H1 (cell line): ENCODE results near the gene INPP4A. TPM values are rescaled to one million over a fixed set of nuclear protein-coding genes. Genes with fewer than 3 reads are reported as not detected.

ENCODE experiments used
- CTCF ChIA-PET: fragments of 300-600 bp; sonication (Branson Sonifier 250); formaldehyde crosslinking; loops from one replicate; lab custom pipeline; 2021; ENCODE audit not compliant: partially characterized antibody; lab: Charles Lee
- POLR2A ChIA-PET: fragments of 300-600 bp; sonication (Branson Sonifier 250); formaldehyde crosslinking; loops from one replicate; lab custom pipeline; 2021; ENCODE audit warnings: inconsistent platforms; ENCODE audit not compliant: partially characterized antibody; lab: Charles Lee
- DNase-seq, 2 experiments: peaks; one replicate each; pipeline versions ENCODE4 v3.0.0 to v3.0.0-alpha.2; 2010 to 2022; ENCODE audit warnings: low spot score in 2 of 2, low read depth in 1 of 2, mixed read lengths in 1 of 2
- FAIRE-seq: peaks from 2 replicates; lab custom pipeline; 2011; peaks lifted over from hg19 to GRCh38; lab: Jason Lieb, UNC
- H2AFZ ChIP-seq: 2 replicates; pipeline ENCODE4 v1.8.1; 2012; ENCODE audit warnings: low read length, inconsistent platforms
- H2AK5ac ChIP-seq: 2 replicates; pipeline ENCODE4 v1.6.1; 2013; ENCODE audit warnings: low read depth, low read length
- H2BK120ac ChIP-seq: replicated peaks from 2 replicates; pipeline ENCODE3; 2013; ENCODE audit warnings: low read depth, low read length, inconsistent platforms
- H2BK12ac ChIP-seq: 2 replicates; pipeline ENCODE4 v1.6.1; 2013; ENCODE audit warnings: low read depth, low read length
- H2BK15ac ChIP-seq: 2 replicates; pipeline ENCODE4 v1.6.1; 2013; ENCODE audit warnings: low read length
- H2BK20ac ChIP-seq: 2 replicates; pipeline ENCODE4 v1.6.1; 2013; ENCODE audit warnings: low read length
- H2BK5ac ChIP-seq: 2 replicates; pipeline ENCODE4 v1.6.1; 2013; ENCODE audit warnings: low read depth, low read length
- H3K14ac ChIP-seq: 2 replicates; pipeline ENCODE4 v1.6.1; 2013; ENCODE audit warnings: inconsistent platforms; ENCODE audit not compliant: insufficient read length
- H3K18ac ChIP-seq: 2 replicates; pipeline ENCODE4 v1.6.1; 2013; ENCODE audit warnings: low read length; ENCODE audit errors: extremely low read depth
- H3K23ac ChIP-seq: 2 replicates; pipeline ENCODE4 v1.6.1; 2013; ENCODE audit warnings: inconsistent platforms; ENCODE audit not compliant: insufficient read length
- H3K23me2 ChIP-seq: 2 replicates; pipeline ENCODE4 v1.6.1; 2013; ENCODE audit warnings: low read depth, low read length
- H3K27ac ChIP-seq: 2 replicates; pipeline ENCODE4 v1.6.1; 2011; ENCODE audit warnings: low read depth, low read length, inconsistent platforms
- H3K27me3 ChIP-seq, 4 experiments: replicated peaks in 1 of 4; 1 replicate in 1 of 4; 2 replicates in 3 of 4; pipeline versions ENCODE4 v1.6.1 to v1.8.1; 2011 to 2013; ENCODE audit warnings: low read length in 3 of 4, mild to moderate bottlenecking in 3 of 4, inconsistent platforms in 2 of 4, mixed read lengths in 2 of 4, moderate library complexity in 1 of 4; ENCODE audit not compliant: control insufficient read depth in 3 of 4, insufficient read depth in 3 of 4; ENCODE audit errors: extremely low read depth in 1 of 4
- H3K36me3 ChIP-seq, 4 experiments: 2 replicates each; pipeline versions ENCODE4 v1.6.1 to v1.8.1; 2011 to 2013; ENCODE audit warnings: mild to moderate bottlenecking in 4 of 4, low read length in 3 of 4, moderate library complexity in 2 of 4, control low read depth in 1 of 4, inconsistent platforms in 1 of 4; ENCODE audit not compliant: insufficient read depth in 4 of 4, control insufficient read depth in 2 of 4
- H3K4ac ChIP-seq: replicated peaks from 2 replicates; pipeline ENCODE3; 2013; ENCODE audit warnings: low read length, low read depth, mixed read lengths, inconsistent platforms; ENCODE audit not compliant: insufficient read length
- H3K4me1 ChIP-seq, 4 experiments: replicated peaks in 1 of 4; 1 replicate in 1 of 4; 2 replicates in 3 of 4; pipeline versions ENCODE4 v1.6.1 to v1.8.1; 2011 to 2013; ENCODE audit warnings: low read length in 3 of 4, inconsistent platforms in 2 of 4, mixed read lengths in 1 of 4; ENCODE audit not compliant: insufficient read depth in 4 of 4, control insufficient read depth in 3 of 4
- H3K4me2 ChIP-seq, 2 experiments: 2 replicates each; pipeline versions ENCODE4 v1.6.1 to v1.8.1; 2011 to 2013; ENCODE audit warnings: low read depth in 2 of 2, low read length in 2 of 2, control low read depth in 1 of 2, inconsistent platforms in 1 of 2, mild to moderate bottlenecking in 1 of 2; ENCODE audit not compliant: insufficient read depth in 1 of 2
- H3K4me3 ChIP-seq, 4 experiments: fragments of 200-600, 300-600 bp in 1 of 4; sonication (generic), shearing (Covaris generic), sonication (Bioruptor Twin) in 1 of 4; 2 replicates each; pipeline versions ENCODE4 v1.5.1 to v1.8.1; 2011 to 2016; ENCODE audit warnings: low read length in 4 of 4, low read depth in 3 of 4, control low read depth in 2 of 4, inconsistent platforms in 2 of 4, mild to moderate bottlenecking in 2 of 4, mixed read lengths in 1 of 4, moderate library complexity in 1 of 4; ENCODE audit not compliant: insufficient read depth in 2 of 4; ENCODE audit errors: extremely low read depth in 1 of 4
- H3K56ac ChIP-seq: replicated peaks from 2 replicates; pipeline ENCODE3; 2013; ENCODE audit warnings: low read depth, mild to moderate bottlenecking, mixed read lengths, low read length, inconsistent platforms; ENCODE audit not compliant: insufficient read length
- H3K79me1 ChIP-seq: 2 replicates; pipeline ENCODE4 v1.6.1; 2013; ENCODE audit warnings: low read depth, low read length, control low read depth
- H3K79me2 ChIP-seq, 2 experiments: 2 replicates each; pipeline versions ENCODE4 v1.6.1 to v1.8.1; 2012 to 2013; ENCODE audit warnings: low read length in 2 of 2, mild to moderate bottlenecking in 2 of 2, inconsistent platforms in 1 of 2; ENCODE audit not compliant: insufficient read depth in 2 of 2, control insufficient read depth in 1 of 2
- H3K9ac ChIP-seq, 4 experiments: replicated peaks in 1 of 4; 1 replicate in 1 of 4; 2 replicates in 3 of 4; pipeline versions ENCODE4 v1.6.1 to v1.8.1; 2011 to 2013; ENCODE audit warnings: low read depth in 3 of 4, low read length in 3 of 4, control low read depth in 2 of 4, mild to moderate bottlenecking in 2 of 4, moderate library complexity in 2 of 4, inconsistent platforms in 1 of 4; ENCODE audit errors: extremely low read depth in 1 of 4
- H3K9me3 ChIP-seq, 2 experiments: 2 replicates each; pipeline versions ENCODE4 v1.6.1 to v1.8.1; 2012 to 2013; ENCODE audit warnings: mild to moderate bottlenecking in 2 of 2, moderate library complexity in 2 of 2, control low read depth in 1 of 2, inconsistent platforms in 1 of 2, low read depth in 1 of 2, low read length in 1 of 2, mixed read lengths in 1 of 2; ENCODE audit not compliant: insufficient read depth in 2 of 2
- H4K20me1 ChIP-seq, 2 experiments: replicated peaks in 1 of 2; 2 replicates each; pipeline versions ENCODE3 to v1.8.1; 2011 to 2013; ENCODE audit warnings: inconsistent platforms in 2 of 2, low read length in 2 of 2, mild to moderate bottlenecking in 1 of 2; ENCODE audit not compliant: insufficient read depth in 2 of 2, control insufficient read depth in 1 of 2
- H4K5ac ChIP-seq: 2 replicates; pipeline ENCODE4 v1.6.1; 2013; ENCODE audit warnings: low read length, low read depth, mixed read lengths, inconsistent platforms; ENCODE audit not compliant: insufficient read length
- H4K8ac ChIP-seq: 2 replicates; pipeline ENCODE4 v1.8.0; 2013; ENCODE audit warnings: mild to moderate bottlenecking, moderate library complexity, low read length, inconsistent platforms; ENCODE audit not compliant: insufficient read depth; ENCODE audit errors: extremely low read depth
- H4K91ac ChIP-seq: replicated peaks from 2 replicates; pipeline ENCODE3; 2013; ENCODE audit warnings: low read length, mixed read lengths, inconsistent platforms; ENCODE audit not compliant: insufficient read length
- CTBP2 ChIP-seq: IDR thresholded peaks from 2 replicates; pipeline ENCODE4 v1.7.0; 2011; ENCODE audit warnings: borderline replicate concordance, mild to moderate bottlenecking, moderate library complexity, mixed read lengths, low read length; ENCODE audit not compliant: insufficient read depth, insufficient read length
- SAP30 ChIP-seq: fragments of 300-600 bp; sonication (generic); IDR thresholded peaks from 2 replicates; pipeline ENCODE4 v1.7.1; 2012; ENCODE audit warnings: low read length, moderate library complexity, mild to moderate bottlenecking, inconsistent platforms; ENCODE audit not compliant: insufficient read depth, insufficient replicate concordance
- TBP ChIP-seq: IDR thresholded peaks from 2 replicates; pipeline ENCODE4 v1.6.1; 2011; ENCODE audit warnings: low read depth, low read length, improper control_type of control experiment
- WGBS, 2 experiments: shearing (Covaris generic) in 1 of 2; methylation state at CpG; one replicate each; pipeline versions ENCODE4 v1.1.6 to v1.1.7; 2013 to 2015; ENCODE audit warnings: low lambda C conversion rate in 2 of 2, mixed read lengths in 2 of 2, inconsistent platforms in 1 of 2, low coverage in 1 of 2, missing lambda C conversion rate in 1 of 2; ENCODE audit not compliant: insufficient replicate concordance in 2 of 2, insufficient coverage in 1 of 2, insufficient read length in 1 of 2; ENCODE audit errors: extremely low coverage in 1 of 2, missing lambda C conversion rate in 1 of 2; 5-methylcytosine and 5-hydroxymethylcytosine counted together
- polyA plus RNA-seq, 7 experiments: library from polyadenylated mRNA; depleted of rRNA in 3 of 7; stranded (reverse) in 5 of 7; unstranded in 2 of 7; fragments of >200 nt in 5 of 7; fragments of 200-250 nt in 2 of 7; gene quantifications; 1 replicate in 5 of 7; 2 replicates in 1 of 7; 4 replicates in 1 of 7; pipeline versions ENCODE4 v1.2.1 to v1.2.3, GENCODE V29; 2011 to 2013; ENCODE audit warnings: missing spikeins in 2 of 7, mixed read lengths in 2 of 7
- total RNA-seq: library from RNA; stranded (reverse); fragmentation: NEBNext Ultra II Directional; extraction: Animal tissue kit (Norgen Biotek cat#: 25700); gene quantifications from 2 replicates; pipeline ENCODE4 v1.2.1, GENCODE V29; 2021

Gene INPP4A
- total and polyA plus RNA-seq, 2 of the 8 experiments (the other 6 are each of a cell fraction or from before 2014, with no cell fraction given): 25.6 to 34.3 TPM

DNA sequence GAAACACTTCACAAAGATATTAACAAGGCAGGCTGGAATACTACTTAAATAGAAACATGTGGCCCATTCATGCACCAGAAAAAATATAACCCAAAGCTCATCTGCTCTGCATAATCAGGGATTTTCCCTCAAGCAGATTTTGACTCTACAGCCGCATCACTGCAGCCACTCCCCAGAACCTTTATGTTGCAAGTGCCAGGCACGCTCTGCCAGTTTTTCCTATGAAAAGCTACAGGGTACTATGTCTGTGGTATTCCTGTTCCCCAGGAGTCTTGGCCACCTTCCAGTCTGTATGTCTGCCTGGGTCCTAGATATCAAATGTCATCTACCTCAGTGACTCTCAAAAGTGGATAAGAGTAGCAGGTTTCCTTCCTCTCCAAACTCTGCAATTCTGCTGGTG, 159.9 kb downstream of the INPP4A start:
- no peak overlapping the region for H4K91ac ChIP-seq
- 83% methylated on average over 2 of the region's 2 CpGs; no CpG with 5 or more reads in 1 of the 2 experiments for WGBS, 2 experiments
- peaks cover 3 to 17% (median 11%) of the 10 kb centered on the region in 4 experiments; a peak in 7 of 8 replicates for H3K36me3 ChIP-seq
- no peak overlapping the region for H3K4ac ChIP-seq
- peaks cover 0 to 8% (median 4%) of the 10 kb centered on the region in 4 experiments; a peak in 2 of 7 replicates for H3K4me1 ChIP-seq
- peaks cover 7% of the 10 kb centered on the region; the same call in 1 of the 2 replicates for H3K79me1 ChIP-seq
- H4K5ac ChIP-seq: no peak overlapping the region
- no peak overlapping the region for H2BK15ac ChIP-seq
- no peak overlapping the region for H2AFZ ChIP-seq
- H4K8ac ChIP-seq: no peak overlapping the region
- no peaks in the 10 kb centered on the region for H3K27me3 ChIP-seq
- ChIA-PET POLR2A (no interaction called here), CTCF (interaction anchor here (1.1 kb wide), 1 partner anchor 35 kb away, joined by 3 read pairs; no protein-coding TSS in a partner anchor)
- no peak overlapping the region for H3K9ac ChIP-seq
- H2AK5ac ChIP-seq: no peak overlapping the region
- no peak overlapping the region for H2BK120ac ChIP-seq
- H3K23me2 ChIP-seq: peaks cover 8% of the 10 kb centered on the region
- no peak overlapping the region for H3K18ac ChIP-seq
- H2BK12ac ChIP-seq: no peak overlapping the region
- H3K9me3 ChIP-seq: no peaks in the 10 kb centered on the region
- H3K23ac ChIP-seq: no peak overlapping the region
- FAIRE-seq (no peak), DNase-seq (no peak)
- no peak overlapping the region for H3K27ac ChIP-seq
- TF ChIP-seq SAP30 (no peak), CTBP2 (no peak), TBP (no peak)
- H3K79me2 ChIP-seq: peaks cover 17 to 39% of the 10 kb centered on the region in 2 experiments
- no peak overlapping the region for H3K14ac ChIP-seq
- H3K56ac ChIP-seq: no peak overlapping the region
- H2BK20ac ChIP-seq: no peak overlapping the region
- H3K4me2 ChIP-seq: no peak overlapping the region
- H2BK5ac ChIP-seq: no peak overlapping the region
- no peak overlapping the region for H3K4me3 ChIP-seq
- H4K20me1 ChIP-seq: peaks cover 0 to 10% of the 10 kb centered on the region in 2 experiments
